A673 (cell line): ENCODE results near the gene OR13D1.

Source experiments
- CTCF ChIP-seq: fragments of 300-800, 200-600 bp; sonication (generic); conservative IDR thresholded peaks from 2 replicates; pipeline ENCODE4 v1.5.1; 2017; ENCODE audit warnings: low read depth, mild to moderate bottlenecking, antibody characterized with exemption, low read length, moderate library complexity, mixed read lengths
- EZH2 ChIP-seq: fragments of 200-600 bp; sonication (generic); IDR thresholded peaks from 2 replicates; pipeline ENCODE4 v1.6.1; 2017; ENCODE audit warnings: borderline replicate concordance, low read depth, mild to moderate bottlenecking, mixed read lengths, antibody characterized with exemption, low read length; ENCODE audit not compliant: poor library complexity, severe bottlenecking

GRCh38 chr9:104711604-104712003 lies 17.3 kb downstream of the OR13D1 start:
- TF ChIP-seq CTCF (no peak), EZH2 (no peak)
